ENCODE measurements around the gene KLHL3. TPM values are rescaled to one million over a fixed set of nuclear protein-coding genes. Genes with fewer than 3 reads are reported as not detected.

The KLHL3 gene
- total and polyA plus RNA-seq, 9 of the 15 experiments (the other 6 are each of a cell fraction or from before 2014, with no cell fraction given) = under 0.01 to 1.5 (median 0.22) TPM

GRCh38 chr5:137754188-137754960, 18.5 kb upstream of the KLHL3 start, which contains the start of gene HNRNPA0 (continued):
- peak; percentile 97 for TF ChIP-seq TFAP4 (CRISPR knock-in tag; IDR thresholded peaks at IDR 0.05; ENCODE audit: borderline replicate concordance)
- TF ChIP-seq RFX5 (IDR thresholded peaks at IDR 0.05; ENCODE audit: low read depth, low read length) = no peak
- peak; percentile 49; the same call in 1 of the 2 replicates for TF ChIP-seq ZNF197 (CRISPR knock-in tag; IDR thresholded peaks at IDR 0.05; ENCODE audit: low read depth)
- TF ChIP-seq, protein P1, sequence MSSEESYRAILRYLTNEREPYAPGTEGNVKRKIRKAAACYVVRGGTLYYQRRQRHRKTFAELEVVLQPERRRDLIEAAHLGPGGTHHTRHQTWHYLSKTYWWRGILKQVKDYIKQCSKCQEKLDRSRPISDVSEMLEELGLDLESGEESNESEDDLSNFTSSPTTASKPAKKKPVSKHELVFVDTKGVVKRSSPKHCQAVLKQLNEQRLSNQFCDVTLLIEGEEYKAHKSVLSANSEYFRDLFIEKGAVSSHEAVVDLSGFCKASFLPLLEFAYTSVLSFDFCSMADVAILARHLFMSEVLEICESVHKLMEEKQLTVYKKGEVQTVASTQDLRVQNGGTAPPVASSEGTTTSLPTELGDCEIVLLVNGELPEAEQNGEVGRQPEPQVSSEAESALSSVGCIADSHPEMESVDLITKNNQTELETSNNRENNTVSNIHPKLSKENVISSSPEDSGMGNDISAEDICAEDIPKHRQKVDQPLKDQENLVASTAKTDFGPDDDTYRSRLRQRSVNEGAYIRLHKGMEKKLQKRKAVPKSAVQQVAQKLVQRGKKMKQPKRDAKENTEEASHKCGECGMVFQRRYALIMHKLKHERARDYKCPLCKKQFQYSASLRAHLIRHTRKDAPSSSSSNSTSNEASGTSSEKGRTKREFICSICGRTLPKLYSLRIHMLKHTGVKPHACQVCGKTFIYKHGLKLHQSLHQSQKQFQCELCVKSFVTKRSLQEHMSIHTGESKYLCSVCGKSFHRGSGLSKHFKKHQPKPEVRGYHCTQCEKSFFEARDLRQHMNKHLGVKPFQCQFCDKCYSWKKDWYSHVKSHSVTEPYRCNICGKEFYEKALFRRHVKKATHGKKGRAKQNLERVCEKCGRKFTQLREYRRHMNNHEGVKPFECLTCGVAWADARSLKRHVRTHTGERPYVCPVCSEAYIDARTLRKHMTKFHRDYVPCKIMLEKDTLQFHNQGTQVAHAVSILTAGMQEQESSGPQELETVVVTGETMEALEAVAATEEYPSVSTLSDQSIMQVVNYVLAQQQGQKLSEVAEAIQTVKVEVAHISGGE (CRISPR knock-in tag; IDR thresholded peaks at IDR 0.05) = peak in 1 of 3 experiments; percentile 84; a peak in 3 of 6 replicates
- TF ChIP-seq ZNF518B (CRISPR knock-in tag; IDR thresholded peaks at IDR 0.05) = no peak
- peak; percentile 87 for TF ChIP-seq MAZ (CRISPR knock-in tag; conservative IDR thresholded peaks at IDR 0.05 in 1 of 2, IDR thresholded peaks at IDR 0.05 in 1 of 2)
- TF ChIP-seq ZFP30 (CRISPR knock-in tag; IDR thresholded peaks at IDR 0.05; ENCODE audit: borderline replicate concordance) = no peak
- TF ChIP-seq, protein P2, sequence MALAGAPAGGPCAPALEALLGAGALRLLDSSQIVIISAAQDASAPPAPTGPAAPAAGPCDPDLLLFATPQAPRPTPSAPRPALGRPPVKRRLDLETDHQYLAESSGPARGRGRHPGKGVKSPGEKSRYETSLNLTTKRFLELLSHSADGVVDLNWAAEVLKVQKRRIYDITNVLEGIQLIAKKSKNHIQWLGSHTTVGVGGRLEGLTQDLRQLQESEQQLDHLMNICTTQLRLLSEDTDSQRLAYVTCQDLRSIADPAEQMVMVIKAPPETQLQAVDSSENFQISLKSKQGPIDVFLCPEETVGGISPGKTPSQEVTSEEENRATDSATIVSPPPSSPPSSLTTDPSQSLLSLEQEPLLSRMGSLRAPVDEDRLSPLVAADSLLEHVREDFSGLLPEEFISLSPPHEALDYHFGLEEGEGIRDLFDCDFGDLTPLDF (CRISPR knock-in tag; IDR thresholded peaks at IDR 0.05) = peak; percentile 88
- no peak for TF ChIP-seq ZNF239 (CRISPR knock-in tag; IDR thresholded peaks at IDR 0.05)
- TF ChIP-seq ZNF311 (CRISPR knock-in tag; IDR thresholded peaks at IDR 0.05) = no peak
- peak; percentile 15; the same call in 1 of the 2 replicates for TF ChIP-seq TAL1 (IDR thresholded peaks at IDR 0.05)
- peak; percentile 94 for TF ChIP-seq TAF7 (tag; IDR thresholded peaks at IDR 0.05)
- TF ChIP-seq HEY1 (CRISPR knock-in tag; IDR thresholded peaks at IDR 0.05; ENCODE audit: borderline replicate concordance) = no peak
- TF ChIP-seq, protein P3, sequence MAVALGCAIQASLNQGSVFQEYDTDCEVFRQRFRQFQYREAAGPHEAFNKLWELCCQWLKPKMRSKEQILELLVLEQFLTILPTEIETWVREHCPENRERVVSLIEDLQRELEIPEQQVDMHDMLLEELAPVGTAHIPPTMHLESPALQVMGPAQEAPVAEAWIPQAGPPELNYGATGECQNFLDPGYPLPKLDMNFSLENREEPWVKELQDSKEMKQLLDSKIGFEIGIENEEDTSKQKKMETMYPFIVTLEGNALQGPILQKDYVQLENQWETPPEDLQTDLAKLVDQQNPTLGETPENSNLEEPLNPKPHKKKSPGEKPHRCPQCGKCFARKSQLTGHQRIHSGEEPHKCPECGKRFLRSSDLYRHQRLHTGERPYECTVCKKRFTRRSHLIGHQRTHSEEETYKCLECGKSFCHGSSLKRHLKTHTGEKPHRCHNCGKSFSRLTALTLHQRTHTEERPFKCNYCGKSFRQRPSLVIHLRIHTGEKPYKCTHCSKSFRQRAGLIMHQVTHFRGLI (CRISPR knock-in tag; IDR thresholded peaks at IDR 0.05) = no peak
- TF ChIP-seq LCOR (CRISPR knock-in tag; IDR thresholded peaks at IDR 0.05) = no peak; the same call in none of the 2 replicates
